Nephron progenitor cell (in vitro differentiated cells): ENCODE data around the gene KCNJ15.
A peak's percentile ranks its signal among the peaks of the same experiment; 100 is the strongest.

Source experiments
- DNase-seq: peaks from one replicate; pipeline ENCODE4 v3.0.0; 2021
- H3K27ac Mint-ChIP-seq: 2 replicates; pipeline ENCODE4 v1.8.0; 2021; ENCODE audit warnings: mild to moderate bottlenecking, moderate library complexity, mixed read lengths
- H3K27me3 Mint-ChIP-seq: 2 replicates; pipeline ENCODE4 v1.8.0; 2021; ENCODE audit warnings: mild to moderate bottlenecking, low read depth, mixed read lengths; ENCODE audit not compliant: poor library complexity
- H3K36me3 Mint-ChIP-seq: 2 replicates; pipeline ENCODE4 v1.8.0; 2021; ENCODE audit warnings: low read depth, mixed read lengths
- H3K4me1 Mint-ChIP-seq: 2 replicates; pipeline ENCODE4 v1.8.0; 2021; ENCODE audit warnings: mixed read lengths
- H3K4me3 Mint-ChIP-seq: 2 replicates; pipeline ENCODE4 v1.8.0; 2021; ENCODE audit warnings: mild to moderate bottlenecking, moderate library complexity, mixed read lengths
- H3K9me3 Mint-ChIP-seq: 2 replicates; pipeline ENCODE4 v1.8.0; 2021; ENCODE audit warnings: mild to moderate bottlenecking, moderate library complexity, mixed read lengths
- TF ChIP-seq, protein P1 (sequence below): fragments of 200-600 bp; sonication (generic); IDR thresholded peaks from 2 replicates; pipeline ENCODE4 v1.5.0; 2021; ENCODE audit warnings: antibody characterized with exemption

The KCNJ15 gene

GRCh38 chr21:38349111-38349746 lies 92.4 kb downstream of the KCNJ15 start:
- no peak for DNase-seq
- TF ChIP-seq, protein P1, sequence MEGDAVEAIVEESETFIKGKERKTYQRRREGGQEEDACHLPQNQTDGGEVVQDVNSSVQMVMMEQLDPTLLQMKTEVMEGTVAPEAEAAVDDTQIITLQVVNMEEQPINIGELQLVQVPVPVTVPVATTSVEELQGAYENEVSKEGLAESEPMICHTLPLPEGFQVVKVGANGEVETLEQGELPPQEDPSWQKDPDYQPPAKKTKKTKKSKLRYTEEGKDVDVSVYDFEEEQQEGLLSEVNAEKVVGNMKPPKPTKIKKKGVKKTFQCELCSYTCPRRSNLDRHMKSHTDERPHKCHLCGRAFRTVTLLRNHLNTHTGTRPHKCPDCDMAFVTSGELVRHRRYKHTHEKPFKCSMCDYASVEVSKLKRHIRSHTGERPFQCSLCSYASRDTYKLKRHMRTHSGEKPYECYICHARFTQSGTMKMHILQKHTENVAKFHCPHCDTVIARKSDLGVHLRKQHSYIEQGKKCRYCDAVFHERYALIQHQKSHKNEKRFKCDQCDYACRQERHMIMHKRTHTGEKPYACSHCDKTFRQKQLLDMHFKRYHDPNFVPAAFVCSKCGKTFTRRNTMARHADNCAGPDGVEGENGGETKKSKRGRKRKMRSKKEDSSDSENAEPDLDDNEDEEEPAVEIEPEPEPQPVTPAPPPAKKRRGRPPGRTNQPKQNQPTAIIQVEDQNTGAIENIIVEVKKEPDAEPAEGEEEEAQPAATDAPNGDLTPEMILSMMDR = no peak
- H3K4me1 Mint-ChIP-seq = peaks cover 67% of the 10 kb centered on the region
- H3K36me3 Mint-ChIP-seq = no peaks in the 10 kb centered on the region
- peaks cover 11% of the 10 kb centered on the region for H3K9me3 Mint-ChIP-seq
- H3K27me3 Mint-ChIP-seq = no peaks in the 10 kb centered on the region
- H3K27ac Mint-ChIP-seq = no peak overlapping the region
- no peak overlapping the region for H3K4me3 Mint-ChIP-seq

- H3K27me3 Mint-ChIP-seq = peaks cover 2% of the 10 kb centered on the region
- H3K4me1 Mint-ChIP-seq = peaks cover 73% of the 10 kb centered on the region
- no peak overlapping the region for H3K27ac Mint-ChIP-seq
- peaks cover 11% of the 10 kb centered on the region for H3K9me3 Mint-ChIP-seq
- no peak for DNase-seq
- H3K36me3 Mint-ChIP-seq = no peaks in the 10 kb centered on the region
- H3K4me3 Mint-ChIP-seq = no peak overlapping the region
- TF ChIP-seq, protein P1 = no peak
These were observed 93.2 kb downstream of the KCNJ15 start for GRCh38 chr21:38349977-38350376.

GRCh38 chr21:38350684-38351083 lies 93.9 kb downstream of the KCNJ15 start:
- H3K27me3 Mint-ChIP-seq = peaks cover 3% of the 10 kb centered on the region
- DNase-seq = no peak
- H3K4me3 Mint-ChIP-seq = no peak overlapping the region
- H3K36me3 Mint-ChIP-seq = no peaks in the 10 kb centered on the region
- H3K4me1 Mint-ChIP-seq = peaks cover 73% of the 10 kb centered on the region
- TF ChIP-seq, protein P1 = no peak
- peak overlapping the region; percentile 68 for H3K27ac Mint-ChIP-seq
- H3K9me3 Mint-ChIP-seq = peaks cover 11% of the 10 kb centered on the region

- Mint-ChIP-seq H3K9me3 (peaks cover 8% of the 10 kb centered on the region), H3K27me3 (peaks cover 3% of the 10 kb centered on the region), H3K4me1 (peaks cover 71% of the 10 kb centered on the region), H3K4me3 (no peak overlapping the region), H3K27ac (peak overlapping the region; percentile 90), H3K36me3 (no peaks in the 10 kb centered on the region)
- TF ChIP-seq, protein P1 = no peak
- no peak for DNase-seq
These were observed 94.6 kb downstream of the KCNJ15 start for GRCh38 chr21:38351176-38351959.

DNA sequence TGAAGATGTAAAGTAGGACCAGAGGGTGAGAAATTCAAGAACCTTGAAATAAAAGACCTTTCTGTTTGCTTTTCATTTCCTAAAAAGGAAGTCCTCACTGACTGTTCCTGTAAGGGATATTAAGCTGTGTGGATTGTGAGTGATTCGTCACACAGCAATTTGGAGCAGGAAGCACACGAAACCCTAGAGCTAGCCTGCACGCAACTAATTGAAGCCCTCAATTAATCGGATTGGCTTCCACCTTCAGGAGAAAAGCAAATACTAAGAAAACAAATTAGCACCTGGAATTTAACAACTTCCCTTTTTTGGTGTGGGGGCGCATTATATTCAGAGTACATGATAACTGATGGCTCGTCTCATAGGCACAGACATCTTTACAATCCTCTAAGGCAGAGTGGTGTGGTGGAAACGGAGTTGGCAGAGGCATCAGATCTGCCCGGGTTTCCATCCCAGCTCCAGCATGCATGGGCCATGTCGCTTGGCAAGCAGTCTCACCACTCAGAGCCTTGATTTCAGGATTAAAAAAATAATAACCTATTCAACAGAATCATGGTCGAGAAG lies 95.2 kb downstream of the KCNJ15 start:
- Mint-ChIP-seq H3K9me3 (peaks cover 7% of the 10 kb centered on the region), H3K4me3 (no peak overlapping the region), H3K27me3 (peaks cover 3% of the 10 kb centered on the region), H3K4me1 (peaks cover 73% of the 10 kb centered on the region), H3K27ac (peak overlapping the region; percentile 90), H3K36me3 (no peaks in the 10 kb centered on the region)
- DNase-seq = no peak
- TF ChIP-seq, protein P1 = no peak
